Natural killer cell (primary cell): ENCODE data around the gene ADGRB2. TPM values are rescaled to one million over a fixed set of nuclear protein-coding genes. Genes with fewer than 3 reads are reported as not detected.

Experiments used
- ATAC-seq, 3 donors: fragments of 150-1000 bp in 2 of 3; fragments of 200-7000 bp in 1 of 3; cut with Tn5 transposase; 1 replicate in 1 of 3; 2 replicates in 2 of 3; pipeline ENCODE4 v1.10.0; 2021; ENCODE audit warnings: mild to moderate bottlenecking in 2 of 3, moderate library complexity in 2 of 3
- DNase-seq, 2 donors: peaks; one replicate each; pipeline versions ENCODE4 v3.0.0 to v3.0.0-alpha.2; 2013 to 2021; ENCODE audit warnings: mixed read lengths in 1 of 2
- H3K27ac ChIP-seq: one replicate; pipeline ENCODE4 v1.5.1; 2013; ENCODE audit warnings: mild to moderate bottlenecking, low read length
- H3K27me3 ChIP-seq: one replicate; pipeline ENCODE4 v1.6.1; 2013; ENCODE audit warnings: low read length; ENCODE audit not compliant: control insufficient read depth, insufficient read depth
- H3K36me3 ChIP-seq: one replicate; pipeline ENCODE4 v1.6.1; 2013; ENCODE audit warnings: low read length; ENCODE audit not compliant: control insufficient read depth, insufficient read depth
- H3K4me1 ChIP-seq: one replicate; pipeline ENCODE4 v1.6.1; 2013; ENCODE audit warnings: low read length; ENCODE audit not compliant: control insufficient read depth, insufficient read depth
- H3K4me3 ChIP-seq: one replicate; pipeline ENCODE4 v1.5.1; 2013; ENCODE audit warnings: low read length
- H3K9me3 ChIP-seq: one replicate; pipeline ENCODE4 v1.6.1; 2013; ENCODE audit warnings: low read length; ENCODE audit not compliant: control insufficient read depth, insufficient read depth
- H3K27ac Mint-ChIP-seq, 2 donors: one replicate each; pipeline ENCODE4 v1.8.0; 2022; ENCODE audit warnings: mild to moderate bottlenecking in 2 of 2, mixed read lengths in 2 of 2, moderate library complexity in 1 of 2
- H3K27me3 Mint-ChIP-seq, 2 donors: one replicate each; pipeline ENCODE4 v1.8.0; 2022; ENCODE audit warnings: low read depth in 2 of 2, mixed read lengths in 2 of 2
- H3K36me3 Mint-ChIP-seq: one replicate; pipeline ENCODE4 v1.8.0; 2022; ENCODE audit warnings: mixed read lengths
- H3K4me1 Mint-ChIP-seq, 2 donors: one replicate each; pipeline ENCODE4 v1.8.0; 2022; ENCODE audit warnings: mixed read lengths in 2 of 2
- H3K4me3 Mint-ChIP-seq: one replicate; pipeline ENCODE4 v1.8.0; 2022; ENCODE audit warnings: mild to moderate bottlenecking, moderate library complexity, mixed read lengths
- H3K9me3 Mint-ChIP-seq, 2 donors: one replicate each; pipeline ENCODE4 v1.8.0; 2022; ENCODE audit warnings: mixed read lengths in 2 of 2
- CTCF ChIP-seq: fragments of 200-600 bp; IDR thresholded peaks from one replicate; pipeline ENCODE4 v1.8.0; 2022; ENCODE audit warnings: antibody characterized with exemption
- WGBS: methylation state at CpG from one replicate; pipeline ENCODE4 v1.1.7; 2013; ENCODE audit warnings: missing lambda C conversion rate; ENCODE audit not compliant: insufficient coverage; 5-methylcytosine and 5-hydroxymethylcytosine counted together
- intact Hi-C: fragments of 100-400 bp; cut with micrococcal nuclease; formaldehyde crosslinking; loops from one replicate; pipeline ENCODE4 v1.14.2; 2022
- total RNA-seq, 4 donors: library from RNA; stranded (reverse); fragments of 120-200 nt in 1 of 4; gene quantifications; one replicate each; pipeline versions ENCODE4 v1.2.3 to v1.2.4, GENCODE V29; 2013 to 2022

Gene ADGRB2
- total RNA-seq, 3 donors from 2014 or later (not counting 1 experiment from before 2014, with no cell fraction given) = 7.6 to 19.9 (median 12.8) TPM

GRCh38 chr1:31752952-31753475, 11.1 kb downstream of the ADGRB2 start:
- no peaks in the 10 kb centered on the region for H3K36me3 ChIP-seq
- no peaks in the 10 kb centered on the region for H3K9me3 Mint-ChIP-seq
- no peaks in the 10 kb centered on the region for H3K36me3 Mint-ChIP-seq
- H3K27ac ChIP-seq = no peak overlapping the region
- no peak overlapping the region for H3K4me3 ChIP-seq
- DNase-seq = no peak
- H3K27ac Mint-ChIP-seq = peak overlapping the region; percentile 26 to 94
- H3K4me1 Mint-ChIP-seq = peaks cover 57 to 71% of the 10 kb centered on the region in 2 donors
- no peaks in the 10 kb centered on the region for H3K27me3 Mint-ChIP-seq
- H3K27me3 ChIP-seq = no peaks in the 10 kb centered on the region
- no peak for ATAC-seq
- no peaks in the 10 kb centered on the region for H3K9me3 ChIP-seq
- WGBS = 86% methylated on average over 12 of the region's 12 CpGs
- intact Hi-C loops = loop anchor here (5.0 kb wide), 1 partner anchor 34 kb away; no protein-coding TSS in a partner anchor
- no peak for TF ChIP-seq CTCF
- H3K4me3 Mint-ChIP-seq = peak overlapping the region; percentile 45
- H3K4me1 ChIP-seq = peaks cover 50% of the 10 kb centered on the region

GRCh38 chr1:31752258-31752657, 11.9 kb downstream of the ADGRB2 start:
- H3K27me3 ChIP-seq = no peaks in the 10 kb centered on the region
- intact Hi-C loops = loop anchor here (5.0 kb wide), 1 partner anchor 35 kb away; no protein-coding TSS in a partner anchor
- H3K36me3 ChIP-seq = no peaks in the 10 kb centered on the region
- 35% methylated on average over 7 of the region's 7 CpGs for WGBS
- peak overlapping the region; percentile 86 to 94 for H3K27ac Mint-ChIP-seq
- no peaks in the 10 kb centered on the region for H3K36me3 Mint-ChIP-seq
- H3K9me3 ChIP-seq = no peaks in the 10 kb centered on the region
- ATAC-seq (no peak), DNase-seq (no peak)
- H3K27ac ChIP-seq = no peak overlapping the region
- peaks cover 63 to 79% of the 10 kb centered on the region in 2 donors for H3K4me1 Mint-ChIP-seq
- no peaks in the 10 kb centered on the region for H3K27me3 Mint-ChIP-seq
- H3K4me3 ChIP-seq = no peak overlapping the region
- H3K4me3 Mint-ChIP-seq = peak overlapping the region; percentile 77
- no peak for TF ChIP-seq CTCF
- peaks cover 58% of the 10 kb centered on the region for H3K4me1 ChIP-seq
- H3K9me3 Mint-ChIP-seq = no peaks in the 10 kb centered on the region

GRCh38 chr1:31751822-31752241, 12.3 kb downstream of the ADGRB2 start:
- H3K36me3 ChIP-seq = no peaks in the 10 kb centered on the region
- H3K27ac ChIP-seq = no peak overlapping the region
- DNase-seq (no peak), ATAC-seq (no peak)
- Mint-ChIP-seq H3K27ac (peak overlapping the region; percentile 86 to 94), H3K9me3 (no peaks in the 10 kb centered on the region), H3K36me3 (no peaks in the 10 kb centered on the region), H3K4me3 (peak overlapping the region; percentile 77), H3K4me1 (peaks cover 67 to 83% of the 10 kb centered on the region in 2 donors), H3K27me3 (no peaks in the 10 kb centered on the region)
- H3K9me3 ChIP-seq = no peaks in the 10 kb centered on the region
- H3K4me1 ChIP-seq = peaks cover 62% of the 10 kb centered on the region
- no peak for TF ChIP-seq CTCF
- intact Hi-C loops = loop anchor here (5.0 kb wide), 1 partner anchor 35 kb away; no protein-coding TSS in a partner anchor
- no peaks in the 10 kb centered on the region for H3K27me3 ChIP-seq
- WGBS = 56% methylated on average over 4 of the region's 5 CpGs
- H3K4me3 ChIP-seq = no peak overlapping the region
